PC-3 (cell line): ENCODE measurements around the gene TTC22. TPM values are rescaled to one million over a fixed set of nuclear protein-coding genes. Genes with fewer than 3 reads are reported as not detected.

Source experiments
- ATAC-seq: fragments of 200-7000 bp; cut with Tn5 transposase; 2 replicates; pipeline ENCODE4 v1.9.1; 2020; ENCODE audit warnings: mild to moderate bottlenecking, moderate library complexity
- BruUV-seq: library from RNA; stranded (reverse); fragments of 400-500 nt; replicated peaks from 2 replicates; lab custom pipeline; 2021; lab: Mats Ljungman, UMichigan
- CTCF ChIA-PET: fragments of 300-600 bp; sonication (Branson Sonifier 250); formaldehyde crosslinking; loops from one replicate; lab custom pipeline; 2022; ENCODE audit warnings: antibody characterized with exemption; lab: Charles Lee
- POLR2A ChIA-PET: fragments of 300-600 bp; sonication (Branson Sonifier 250); formaldehyde crosslinking; loops from one replicate; lab custom pipeline; 2022; ENCODE audit warnings: antibody characterized with exemption; ENCODE audit not compliant: unreplicated experiment; lab: Charles Lee
- DNase-seq: peaks from one replicate; pipeline ENCODE4 v3.0.0-alpha.2; 2015
- H2AFZ ChIP-seq: fragments of 300-600 bp; sonication (generic); 2 replicates; pipeline ENCODE4 v1.6.0; 2016; ENCODE audit warnings: antibody characterized with exemption, low read length
- H3F3A ChIP-seq: fragments of 300-600 bp; sonication (generic); one replicate; pipeline ENCODE4 v1.6.0; 2017; ENCODE audit warnings: antibody characterized with exemption, low read length, control low read depth, mild to moderate bottlenecking; ENCODE audit not compliant: unreplicated experiment
- H3K27ac ChIP-seq: fragments of 300-600 bp; sonication (generic); 2 replicates; pipeline ENCODE4 v1.5.1; 2016; ENCODE audit warnings: mild to moderate bottlenecking, low read length
- H3K27me3 ChIP-seq: fragments of 300-600 bp; sonication (generic); 2 replicates; pipeline ENCODE4 v1.6.1; 2016; ENCODE audit warnings: low read length, mixed read lengths
- H3K36me3 ChIP-seq: fragments of 300-600 bp; sonication (generic); 2 replicates; pipeline ENCODE4 v1.6.1; 2016; ENCODE audit warnings: low read depth, mixed run types, low read length, mixed read lengths
- H3K4me1 ChIP-seq: fragments of 300-600 bp; sonication (generic); 2 replicates; pipeline ENCODE4 v1.5.1; 2016; ENCODE audit warnings: low read length; ENCODE audit not compliant: insufficient read depth
- H3K4me2 ChIP-seq: fragments of 300-600 bp; sonication (generic); 2 replicates; pipeline ENCODE4 v1.6.0; 2016; ENCODE audit warnings: low read length
- H3K4me3 ChIP-seq: fragments of 300-600 bp; sonication (generic); 2 replicates; pipeline ENCODE4 v1.5.1; 2016; ENCODE audit warnings: mild to moderate bottlenecking, low read length, mixed read lengths
- H3K79me2 ChIP-seq: fragments of 300-600 bp; sonication (generic); 2 replicates; pipeline ENCODE4 v1.6.1; 2017; ENCODE audit warnings: low read length, mixed read lengths
- H3K9ac ChIP-seq: fragments of 300-600 bp; sonication (generic); 2 replicates; pipeline ENCODE4 v1.6.0; 2016; ENCODE audit warnings: mild to moderate bottlenecking, low read length
- H3K9me2 ChIP-seq: fragments of 300-600 bp; sonication (generic); replicated peaks from 2 replicates; pipeline ENCODE4 v1.6.1; 2016; ENCODE audit warnings: mixed run types, low read length, mixed read lengths
- H3K9me3 ChIP-seq: fragments of 300-600 bp; sonication (generic); 2 replicates; pipeline ENCODE4 v1.6.1; 2016; ENCODE audit warnings: low read length, mixed read lengths
- H4K20me1 ChIP-seq: fragments of 300-600 bp; sonication (generic); 2 replicates; pipeline ENCODE4 v1.6.1; 2016; ENCODE audit warnings: low read length, mixed read lengths
- EZH2 ChIP-seq: fragments of 300-600 bp; sonication (generic); IDR thresholded peaks from one replicate; pipeline ENCODE4 v1.6.1; 2017; ENCODE audit warnings: antibody characterized with exemption, mild to moderate bottlenecking, low read length; ENCODE audit not compliant: unreplicated experiment
- EZH2phosphoT487 ChIP-seq: fragments of 300-600 bp; sonication (generic); IDR thresholded peaks from 2 replicates; pipeline ENCODE4 v1.6.1; 2018; ENCODE audit warnings: mild to moderate bottlenecking, antibody characterized with exemption, low read length, borderline replicate concordance
- intact Hi-C: fragments of 100-400 bp; cut with micrococcal nuclease; formaldehyde crosslinking; loops from 2 replicates; pipeline ENCODE4 v1.9.0; 2023
- total RNA-seq: library from RNA; depleted of rRNA; stranded (reverse); fragments of >200 nt; gene quantifications from 2 replicates; pipeline ENCODE4 v1.2.3, GENCODE V29; 2014
- TF ChIP-seq, protein P1 (sequence below): fragments of 300-600 bp; sonication (generic); conservative IDR thresholded peaks from 2 replicates; pipeline ENCODE4 v1.5.1; 2017; ENCODE audit warnings: antibody characterized with exemption, low read depth, mild to moderate bottlenecking, low read length

TTC22 gene
- total RNA-seq, 1 experiment from 2014 or later, result 21.8 TPM

- TF ChIP-seq, protein P1, sequence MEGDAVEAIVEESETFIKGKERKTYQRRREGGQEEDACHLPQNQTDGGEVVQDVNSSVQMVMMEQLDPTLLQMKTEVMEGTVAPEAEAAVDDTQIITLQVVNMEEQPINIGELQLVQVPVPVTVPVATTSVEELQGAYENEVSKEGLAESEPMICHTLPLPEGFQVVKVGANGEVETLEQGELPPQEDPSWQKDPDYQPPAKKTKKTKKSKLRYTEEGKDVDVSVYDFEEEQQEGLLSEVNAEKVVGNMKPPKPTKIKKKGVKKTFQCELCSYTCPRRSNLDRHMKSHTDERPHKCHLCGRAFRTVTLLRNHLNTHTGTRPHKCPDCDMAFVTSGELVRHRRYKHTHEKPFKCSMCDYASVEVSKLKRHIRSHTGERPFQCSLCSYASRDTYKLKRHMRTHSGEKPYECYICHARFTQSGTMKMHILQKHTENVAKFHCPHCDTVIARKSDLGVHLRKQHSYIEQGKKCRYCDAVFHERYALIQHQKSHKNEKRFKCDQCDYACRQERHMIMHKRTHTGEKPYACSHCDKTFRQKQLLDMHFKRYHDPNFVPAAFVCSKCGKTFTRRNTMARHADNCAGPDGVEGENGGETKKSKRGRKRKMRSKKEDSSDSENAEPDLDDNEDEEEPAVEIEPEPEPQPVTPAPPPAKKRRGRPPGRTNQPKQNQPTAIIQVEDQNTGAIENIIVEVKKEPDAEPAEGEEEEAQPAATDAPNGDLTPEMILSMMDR, result no peak
- TF ChIP-seq EZH2, result no peak
- TF ChIP-seq EZH2phosphoT487, result no peak
- no peak overlapping the region for H3K4me3 ChIP-seq
These were observed 32.0 kb upstream of the TTC22 start for GRCh38 chr1:54833121-54833520.

GRCh38 chr1:54826226-54826816 is 25.2 kb upstream of the TTC22 start:
- H3K4me2 ChIP-seq, result no peak overlapping the region
- DNase-seq (no peak), ATAC-seq (no peak)
- no peaks in the 10 kb centered on the region for H3K79me2 ChIP-seq
- no peaks in the 10 kb centered on the region for H3K27me3 ChIP-seq
- ChIA-PET CTCF (no interaction called here), POLR2A (no interaction called here)
- no peaks in the 10 kb centered on the region for H3K9me3 ChIP-seq
- H4K20me1 ChIP-seq, result no peaks in the 10 kb centered on the region
- H3K4me3 ChIP-seq, result no peak overlapping the region
- no peaks in the 10 kb centered on the region for H3F3A ChIP-seq
- H3K36me3 ChIP-seq, result no peaks in the 10 kb centered on the region
- no peak overlapping the region for H3K27ac ChIP-seq
- no peaks in the 10 kb centered on the region for H3K9me2 ChIP-seq
- H3K4me1 ChIP-seq, result no peaks in the 10 kb centered on the region
- TF ChIP-seq EZH2 (no peak), EZH2phosphoT487 (no peak)
- TF ChIP-seq, protein P1, result no peak
- H2AFZ ChIP-seq, result no peak overlapping the region
- no peak overlapping the region for H3K9ac ChIP-seq
- no TSS peak for BruUV-seq
- intact Hi-C loops, result no loop called here

More at GRCh38 chr1:54833121-54833520, 32.0 kb upstream of the TTC22 start:
- Histone ChIP-seq H3K4me1 (no peaks in the 10 kb centered on the region), H3K9ac (no peak overlapping the region), H3K36me3 (no peaks in the 10 kb centered on the region), H3K9me3 (no peaks in the 10 kb centered on the region), H3F3A (no peaks in the 10 kb centered on the region), H3K9me2 (no peaks in the 10 kb centered on the region), H4K20me1 (no peaks in the 10 kb centered on the region), H2AFZ (no peak overlapping the region), H3K27me3 (no peaks in the 10 kb centered on the region), H3K27ac (no peak overlapping the region), H3K4me2 (no peak overlapping the region), H3K79me2 (no peaks in the 10 kb centered on the region)
- intact Hi-C loops, result no loop called here
- ChIA-PET POLR2A (no interaction called here), CTCF (no interaction called here)
- BruUV-seq, result no TSS peak
- DNase-seq, result no peak
- ATAC-seq, result no peak

GRCh38 chr1:54825696-54826095 is 24.6 kb upstream of the TTC22 start:
- H2AFZ ChIP-seq, result no peak overlapping the region
- no peaks in the 10 kb centered on the region for H3K27me3 ChIP-seq
- no peak for ATAC-seq
- no peak overlapping the region for H3K4me3 ChIP-seq
- POLR2A ChIA-PET, result no interaction called here
- BruUV-seq, result no TSS peak
- H3K9me2 ChIP-seq, result no peaks in the 10 kb centered on the region
- CTCF ChIA-PET, result no interaction called here
- DNase-seq, result no peak
- no peaks in the 10 kb centered on the region for H3K9me3 ChIP-seq
- no peak overlapping the region for H3K4me2 ChIP-seq
- H3K27ac ChIP-seq, result no peak overlapping the region
- H3K9ac ChIP-seq, result no peak overlapping the region
- no peaks in the 10 kb centered on the region for H3F3A ChIP-seq
- H3K79me2 ChIP-seq, result no peaks in the 10 kb centered on the region
- no peaks in the 10 kb centered on the region for H4K20me1 ChIP-seq
- H3K36me3 ChIP-seq, result no peaks in the 10 kb centered on the region
- TF ChIP-seq EZH2, result no peak
- TF ChIP-seq, protein P1, result no peak
- TF ChIP-seq EZH2phosphoT487, result no peak
- intact Hi-C loops, result no loop called here
- no peaks in the 10 kb centered on the region for H3K4me1 ChIP-seq
